ENCODE results near the gene DNM3. TPM values are rescaled to one million over a fixed set of nuclear protein-coding genes. Genes with fewer than 3 reads are reported as not detected.

Gene DNM3
- total RNA-seq, 1 donor from 2014 or later, result 2.7 TPM

DNA sequence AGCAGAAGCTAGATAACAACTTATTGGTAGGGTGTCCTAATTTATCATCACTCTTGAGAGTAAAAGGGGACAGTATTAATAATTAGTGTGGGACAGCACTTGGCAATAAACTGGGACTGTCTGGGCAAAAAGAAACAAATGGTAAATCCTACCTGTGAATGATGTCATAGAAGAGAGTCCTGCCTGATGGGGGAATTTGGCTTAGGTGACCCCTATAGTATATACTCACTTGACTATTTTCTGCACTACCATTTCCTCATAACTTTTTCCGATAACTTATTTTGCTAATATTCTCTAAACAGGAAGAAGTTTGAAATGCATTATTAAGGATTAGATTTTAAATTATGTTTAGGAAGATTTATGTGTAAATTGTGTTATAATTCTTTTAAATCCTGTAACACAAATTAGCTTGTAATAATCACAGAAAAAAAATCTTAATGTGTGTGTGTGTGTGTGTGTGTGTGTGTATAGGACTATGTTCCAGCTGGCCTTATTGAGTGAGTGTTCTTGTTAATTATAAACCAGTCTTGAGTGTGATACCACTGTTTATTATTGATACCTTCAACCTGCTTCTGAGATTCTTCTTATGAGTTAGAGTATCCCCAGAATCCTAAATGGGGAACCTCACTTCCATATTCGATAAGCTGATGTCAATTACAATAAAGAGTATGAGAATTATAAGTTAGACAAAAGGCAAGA is 435.0 kb downstream of the DNM3 start:
- no peak overlapping the region for H3K4me3 ChIP-seq (ENCODE audit: low read depth, low read length)
- TF ChIP-seq, protein P1, sequence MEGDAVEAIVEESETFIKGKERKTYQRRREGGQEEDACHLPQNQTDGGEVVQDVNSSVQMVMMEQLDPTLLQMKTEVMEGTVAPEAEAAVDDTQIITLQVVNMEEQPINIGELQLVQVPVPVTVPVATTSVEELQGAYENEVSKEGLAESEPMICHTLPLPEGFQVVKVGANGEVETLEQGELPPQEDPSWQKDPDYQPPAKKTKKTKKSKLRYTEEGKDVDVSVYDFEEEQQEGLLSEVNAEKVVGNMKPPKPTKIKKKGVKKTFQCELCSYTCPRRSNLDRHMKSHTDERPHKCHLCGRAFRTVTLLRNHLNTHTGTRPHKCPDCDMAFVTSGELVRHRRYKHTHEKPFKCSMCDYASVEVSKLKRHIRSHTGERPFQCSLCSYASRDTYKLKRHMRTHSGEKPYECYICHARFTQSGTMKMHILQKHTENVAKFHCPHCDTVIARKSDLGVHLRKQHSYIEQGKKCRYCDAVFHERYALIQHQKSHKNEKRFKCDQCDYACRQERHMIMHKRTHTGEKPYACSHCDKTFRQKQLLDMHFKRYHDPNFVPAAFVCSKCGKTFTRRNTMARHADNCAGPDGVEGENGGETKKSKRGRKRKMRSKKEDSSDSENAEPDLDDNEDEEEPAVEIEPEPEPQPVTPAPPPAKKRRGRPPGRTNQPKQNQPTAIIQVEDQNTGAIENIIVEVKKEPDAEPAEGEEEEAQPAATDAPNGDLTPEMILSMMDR (IDR thresholded peaks at IDR 0.05; ENCODE audit: insufficient read depth, low read length, poor library complexity, severe bottlenecking), result no peak
- H3K27me3 ChIP-seq (ENCODE audit: control insufficient read depth, insufficient read depth, low read length), result no peaks in the 10 kb centered on the region
- no peak for DNase-seq (ENCODE audit: low read depth)
- H3K36me3 ChIP-seq (ENCODE audit: control insufficient read depth, insufficient read depth, low read length), result no peaks in the 10 kb centered on the region

GRCh38 chr1:172277275-172277674 is 436.0 kb downstream of the DNM3 start:
- no peaks in the 10 kb centered on the region for H3K36me3 ChIP-seq (ENCODE audit: control insufficient read depth, insufficient read depth, low read length)
- DNase-seq (ENCODE audit: low read depth), result no peak
- H3K4me3 ChIP-seq (ENCODE audit: low read depth, low read length), result no peak overlapping the region
- TF ChIP-seq, protein P1 (IDR thresholded peaks at IDR 0.05; ENCODE audit: insufficient read depth, low read length, poor library complexity, severe bottlenecking), result no peak
- H3K27me3 ChIP-seq (ENCODE audit: control insufficient read depth, insufficient read depth, low read length), result no peaks in the 10 kb centered on the region

GRCh38 chr1:172277989-172278388 is 436.7 kb downstream of the DNM3 start:
- Histone ChIP-seq H3K4me3 (ENCODE audit: low read depth, low read length) (no peak overlapping the region), H3K27me3 (ENCODE audit: control insufficient read depth, insufficient read depth, low read length) (no peaks in the 10 kb centered on the region), H3K36me3 (ENCODE audit: control insufficient read depth, insufficient read depth, low read length) (no peaks in the 10 kb centered on the region)
- no peak for DNase-seq (ENCODE audit: low read depth)
- TF ChIP-seq, protein P1 (IDR thresholded peaks at IDR 0.05; ENCODE audit: insufficient read depth, low read length, poor library complexity, severe bottlenecking), result no peak

DNA sequence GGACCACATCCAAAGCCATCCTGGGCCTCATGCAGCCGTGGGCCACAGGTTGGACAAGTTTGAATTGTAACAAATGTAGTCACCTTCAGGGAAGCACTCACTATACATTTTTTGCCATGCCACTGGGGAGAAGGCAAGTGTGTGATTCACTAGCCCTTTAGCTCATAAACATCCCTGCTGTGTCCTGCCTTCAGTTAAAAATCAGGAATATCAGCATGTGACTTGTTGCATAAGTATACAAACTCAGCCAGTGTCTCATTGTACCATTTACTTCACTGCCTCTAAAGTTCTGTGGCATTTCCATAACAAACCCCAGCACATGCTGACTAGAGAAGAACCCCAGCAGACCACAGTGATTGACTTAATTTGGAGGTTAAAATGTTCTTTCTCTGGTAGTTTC is 437.2 kb downstream of the DNM3 start:
- TF ChIP-seq, protein P1 (IDR thresholded peaks at IDR 0.05; ENCODE audit: insufficient read depth, low read length, poor library complexity, severe bottlenecking), result no peak
- DNase-seq (ENCODE audit: low read depth), result peak; percentile 41

DNA sequence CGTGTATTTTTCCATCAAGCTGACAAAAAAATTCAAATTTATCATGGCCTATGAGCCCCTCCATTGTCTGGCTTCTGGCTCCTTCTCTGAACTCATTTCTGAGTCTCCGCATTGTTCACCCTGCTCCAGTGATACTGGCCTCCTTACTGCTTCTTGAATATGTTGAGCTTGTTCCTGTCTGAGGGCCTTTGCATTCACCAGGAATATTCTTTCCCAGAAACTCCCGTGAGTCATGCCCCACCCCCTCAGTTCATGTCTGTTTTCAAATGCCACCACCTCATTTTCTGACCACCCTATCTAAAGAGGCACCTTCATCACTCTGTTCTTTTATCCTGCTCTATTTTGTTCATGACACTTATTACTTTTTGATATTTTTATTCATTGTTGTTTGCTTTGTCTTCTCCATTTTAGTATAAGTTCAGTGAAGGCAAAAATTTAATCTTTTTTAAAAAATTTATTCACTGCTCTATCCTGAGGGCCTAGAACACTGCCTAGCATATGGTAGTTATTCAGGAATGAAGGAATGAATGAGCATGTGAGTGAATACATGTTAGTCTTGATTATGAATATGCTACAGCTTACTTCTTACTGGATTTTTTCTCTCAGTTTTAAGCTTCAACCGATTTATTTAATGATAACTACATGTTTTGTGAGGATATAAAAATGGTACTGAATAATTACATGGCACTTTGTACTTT is 438.8 kb downstream of the DNM3 start:
- TF ChIP-seq, protein P1 (IDR thresholded peaks at IDR 0.05; ENCODE audit: insufficient read depth, low read length, poor library complexity, severe bottlenecking), result no peak
- Histone ChIP-seq H3K4me3 (ENCODE audit: low read depth, low read length) (no peak overlapping the region), H3K27me3 (ENCODE audit: control insufficient read depth, insufficient read depth, low read length) (no peaks in the 10 kb centered on the region), H3K36me3 (ENCODE audit: control insufficient read depth, insufficient read depth, low read length) (no peaks in the 10 kb centered on the region)
- no peak for DNase-seq (ENCODE audit: low read depth)

More for the DNA sequence above, 437.2 kb downstream of the DNM3 start:
- H3K27me3 ChIP-seq (ENCODE audit: control insufficient read depth, insufficient read depth, low read length), result no peaks in the 10 kb centered on the region
- no peak overlapping the region for H3K4me3 ChIP-seq (ENCODE audit: low read depth, low read length)
- H3K36me3 ChIP-seq (ENCODE audit: control insufficient read depth, insufficient read depth, low read length), result no peaks in the 10 kb centered on the region
